Prostate gland (tissue), 2 donors: ENCODE results near the gene ITPKA.

Source experiments
- POLR2A ChIP-seq: fragments of 450-650 bp; IDR thresholded peaks from one replicate; pipeline ENCODE4 v1.6.1; 2016; ENCODE audit warnings: antibody characterized with exemption, mild to moderate bottlenecking
- POLR2AphosphoS5 ChIP-seq: sonication (generic); formaldehyde crosslinking; IDR thresholded peaks from one replicate; pipeline ENCODE4 v1.6.1; 2017; ENCODE audit warnings: antibody characterized with exemption
- TF ChIP-seq, protein P1 (sequence below), 4 experiments: fragments of 200-600 bp in 2 of 4; fragments of 450-650 bp in 2 of 4; sonication (generic) in 2 of 4; IDR thresholded peaks; 1 replicate in 3 of 4; 2 replicates in 1 of 4; pipeline ENCODE4 v1.5.1; 2016 to 2019; ENCODE audit warnings: antibody characterized with exemption in 4 of 4, mild to moderate bottlenecking in 2 of 4, moderate library complexity in 2 of 4

DNA sequence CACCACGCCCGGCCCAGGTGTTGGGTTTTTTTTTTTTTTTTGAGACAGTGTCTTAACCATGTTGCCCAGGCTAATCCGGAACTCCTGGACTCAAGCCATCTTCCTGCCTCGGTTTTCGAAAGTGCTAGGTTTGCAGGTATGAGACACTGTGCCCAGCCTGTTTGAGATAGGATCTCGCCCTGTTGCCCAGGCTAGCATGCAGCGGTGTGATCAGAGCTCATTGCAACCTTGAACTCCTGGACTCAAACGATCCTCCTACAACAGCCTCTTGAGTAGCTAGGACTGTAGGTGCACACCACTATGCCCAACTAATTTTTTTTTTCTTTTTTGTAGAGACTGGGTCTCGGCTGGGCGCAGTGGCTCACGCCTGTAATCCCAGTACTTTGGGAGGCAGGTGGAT lies 20.3 kb upstream of the ITPKA start:
- TF ChIP-seq, protein P1, sequence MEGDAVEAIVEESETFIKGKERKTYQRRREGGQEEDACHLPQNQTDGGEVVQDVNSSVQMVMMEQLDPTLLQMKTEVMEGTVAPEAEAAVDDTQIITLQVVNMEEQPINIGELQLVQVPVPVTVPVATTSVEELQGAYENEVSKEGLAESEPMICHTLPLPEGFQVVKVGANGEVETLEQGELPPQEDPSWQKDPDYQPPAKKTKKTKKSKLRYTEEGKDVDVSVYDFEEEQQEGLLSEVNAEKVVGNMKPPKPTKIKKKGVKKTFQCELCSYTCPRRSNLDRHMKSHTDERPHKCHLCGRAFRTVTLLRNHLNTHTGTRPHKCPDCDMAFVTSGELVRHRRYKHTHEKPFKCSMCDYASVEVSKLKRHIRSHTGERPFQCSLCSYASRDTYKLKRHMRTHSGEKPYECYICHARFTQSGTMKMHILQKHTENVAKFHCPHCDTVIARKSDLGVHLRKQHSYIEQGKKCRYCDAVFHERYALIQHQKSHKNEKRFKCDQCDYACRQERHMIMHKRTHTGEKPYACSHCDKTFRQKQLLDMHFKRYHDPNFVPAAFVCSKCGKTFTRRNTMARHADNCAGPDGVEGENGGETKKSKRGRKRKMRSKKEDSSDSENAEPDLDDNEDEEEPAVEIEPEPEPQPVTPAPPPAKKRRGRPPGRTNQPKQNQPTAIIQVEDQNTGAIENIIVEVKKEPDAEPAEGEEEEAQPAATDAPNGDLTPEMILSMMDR (IDR thresholded peaks at IDR 0.05): no peak
- TF ChIP-seq POLR2A (no peak), POLR2AphosphoS5 (no peak)
